Stimulated activated CD4-positive, alpha-beta T cell treated with anti-CD3 and anti-CD28 coated beads, Interleukin-15, amount 100 ng/mL, for 24 hours (primary cell): ENCODE measurements around the gene UGDH.

ENCODE experiments used
- DNase-seq: peaks from one replicate; pipeline ENCODE4 v3.0.0-alpha.2; 2020

The UGDH gene

GRCh38 chr4:39452153-39452859 lies 74.9 kb downstream of the UGDH start:
- no peak for DNase-seq

GRCh38 chr4:39451423-39452023 lies 75.7 kb downstream of the UGDH start:
- peak; percentile 19 for DNase-seq

GRCh38 chr4:39450618-39451017 lies 76.6 kb downstream of the UGDH start:
- DNase-seq = no peak
